HEK293 (cell line): Measurements from ENCODE around the gene IL23R.

Experiments
- CTCF ChIA-PET: fragments of 350-600 bp; formaldehyde crosslinking; extraction: SDS; loops from one replicate; lab custom pipeline; 2021; ENCODE audit warnings: antibody characterized with exemption; lab: Yijun Ruan, JAX
- POLR2A ChIA-PET: fragments of 300-600 bp; formaldehyde crosslinking; extraction: SDS; loops from one replicate; lab custom pipeline; 2020; ENCODE audit warnings: antibody characterized with exemption, inconsistent platforms; lab: Yijun Ruan, JAX
- H3K27ac ChIP-seq: fragments of 200-500 bp; sonication (Bioruptor generic); 2 replicates; pipeline ENCODE4 v1.5.1; 2014; ENCODE audit warnings: low read depth, low read length, control low read depth, inconsistent platforms; ENCODE audit errors: extremely low read depth
- H3K36me3 ChIP-seq, 2 experiments: fragments of 200-500 bp in 1 of 2; sonication (Bioruptor generic) in 1 of 2; 1 replicate in 1 of 2; 2 replicates in 1 of 2; pipeline ENCODE4 v1.5.1; 2014 to 2017; ENCODE audit warnings: inconsistent platforms in 2 of 2, low read length in 2 of 2; ENCODE audit not compliant: control insufficient read depth in 2 of 2, insufficient read depth in 1 of 2
- H3K4me1 ChIP-seq: fragments of 200-500 bp; sonication (Bioruptor generic); 2 replicates; pipeline ENCODE4 v1.5.1; 2014; ENCODE audit warnings: mild to moderate bottlenecking, low read length, inconsistent platforms; ENCODE audit not compliant: control insufficient read depth, insufficient read depth
- H3K4me3 ChIP-seq: 2 replicates; pipeline ENCODE4 v1.5.1; 2011; ENCODE audit warnings: low read depth, mild to moderate bottlenecking, control low read depth, low read length, moderate library complexity
- H3K9me3 ChIP-seq: fragments of 200-500 bp; sonication (Bioruptor generic); 2 replicates; pipeline ENCODE4 v1.5.1; 2014; ENCODE audit warnings: low read depth, low read length, inconsistent platforms; ENCODE audit not compliant: control insufficient read depth, insufficient read depth
- EGR2 ChIP-seq: fragments of 450-650 bp; formaldehyde crosslinking; IDR thresholded peaks from 2 replicates; pipeline ENCODE4 v1.5.1; 2016; ENCODE audit warnings: low read depth, missing biosample characterization, missing genetic modification characterization
- GLI2 ChIP-seq: fragments of 450-650 bp; formaldehyde crosslinking; IDR thresholded peaks from 2 replicates; pipeline ENCODE4; 2017; ENCODE audit warnings: missing biosample characterization, missing genetic modification characterization, low read depth, borderline replicate concordance
- KLF1 ChIP-seq: fragments of 450-650 bp; formaldehyde crosslinking; IDR thresholded peaks from 2 replicates; pipeline ENCODE4 v1.5.1; 2016; ENCODE audit warnings: missing biosample characterization, missing genetic modification characterization
- KLF16 ChIP-seq: fragments of 450-650 bp; formaldehyde crosslinking; IDR thresholded peaks from 2 replicates; pipeline ENCODE4 v1.5.1; 2017; ENCODE audit warnings: missing biosample characterization, missing genetic modification characterization
- KLF8 ChIP-seq: fragments of 450-650 bp; formaldehyde crosslinking; IDR thresholded peaks from 2 replicates; pipeline ENCODE4 v1.5.1; 2016; ENCODE audit warnings: missing biosample characterization, missing genetic modification characterization
- SETDB1 ChIP-seq: IDR thresholded peaks from one replicate; pipeline ENCODE4 v1.6.1; 2017; ENCODE audit warnings: mild to moderate bottlenecking, low read length, moderate library complexity, mixed read lengths; ENCODE audit not compliant: insufficient read length
- ZBTB1 ChIP-seq: fragments of 450-650 bp; formaldehyde crosslinking; IDR thresholded peaks from 2 replicates; pipeline ENCODE4 v1.5.1; 2016; ENCODE audit warnings: missing biosample characterization, missing genetic modification characterization
- ZNF211 ChIP-seq: fragments of 450-650 bp; formaldehyde crosslinking; IDR thresholded peaks from 2 replicates; pipeline ENCODE4 v1.5.1; 2016; ENCODE audit warnings: low read depth, missing biosample characterization, missing genetic modification characterization
- ZNF37A ChIP-seq: fragments of 450-650 bp; IDR thresholded peaks from 2 replicates; pipeline ENCODE4 v1.5.1; 2018; ENCODE audit warnings: missing biosample characterization, missing genetic modification characterization
- ZNF416 ChIP-seq: fragments of 450-650 bp; formaldehyde crosslinking; IDR thresholded peaks from 2 replicates; pipeline ENCODE4 v1.5.1; 2016; ENCODE audit warnings: missing biosample characterization, missing genetic modification characterization
- ZNF426 ChIP-seq: fragments of 450-650 bp; formaldehyde crosslinking; IDR thresholded peaks from 2 replicates; pipeline ENCODE4 v1.5.1; 2017; ENCODE audit warnings: missing biosample characterization, missing genetic modification characterization, mild to moderate bottlenecking, inconsistent platforms, moderate library complexity
- ZNF473 ChIP-seq: fragments of 450-650 bp; formaldehyde crosslinking; IDR thresholded peaks from 2 replicates; pipeline ENCODE4 v1.5.1; 2017; ENCODE audit warnings: missing biosample characterization, missing genetic modification characterization
- ZNF510 ChIP-seq: fragments of 450-650 bp; formaldehyde crosslinking; IDR thresholded peaks from 2 replicates; pipeline ENCODE4 v1.5.1; 2018; ENCODE audit warnings: mild to moderate bottlenecking, missing genetic modification characterization, missing biosample characterization; ENCODE audit not compliant: insufficient replicate concordance
- ZNF560 ChIP-seq: fragments of 450-650 bp; formaldehyde crosslinking; IDR thresholded peaks from 2 replicates; pipeline ENCODE4 v1.5.1; 2017; ENCODE audit warnings: missing biosample characterization, missing genetic modification characterization, borderline replicate concordance
- ZNF585B ChIP-seq: fragments of 450-650 bp; formaldehyde crosslinking; IDR thresholded peaks from 2 replicates; pipeline ENCODE4 v1.5.1; 2016; ENCODE audit warnings: missing biosample characterization, missing genetic modification characterization
- ZNF629 ChIP-seq: fragments of 450-650 bp; formaldehyde crosslinking; IDR thresholded peaks from 2 replicates; pipeline ENCODE4 v1.5.1; 2017; ENCODE audit warnings: missing biosample characterization, missing genetic modification characterization
- ZNF747 ChIP-seq: fragments of 450-650 bp; formaldehyde crosslinking; IDR thresholded peaks from 2 replicates; pipeline ENCODE4 v1.5.1; 2016; ENCODE audit warnings: missing biosample characterization, missing genetic modification characterization
- ZNF776 ChIP-seq: fragments of 450-650 bp; formaldehyde crosslinking; IDR thresholded peaks from 2 replicates; pipeline ENCODE4 v1.5.0; 2017; ENCODE audit warnings: missing biosample characterization, missing genetic modification characterization, borderline replicate concordance
- TF ChIP-seq, protein P1 (sequence below): fragments of 450-650 bp; formaldehyde crosslinking; IDR thresholded peaks from 2 replicates; pipeline ENCODE4 v1.5.1; 2016; ENCODE audit warnings: missing biosample characterization, missing genetic modification characterization
- TF ChIP-seq, protein P2 (sequence below): fragments of 450-650 bp; formaldehyde crosslinking; IDR thresholded peaks from 2 replicates; pipeline ENCODE4 v1.5.1; 2016; ENCODE audit warnings: missing biosample characterization, missing genetic modification characterization
- TF ChIP-seq, protein P3 (sequence below): fragments of 450-650 bp; formaldehyde crosslinking; IDR thresholded peaks from 2 replicates; pipeline ENCODE4 v1.5.1; 2016; ENCODE audit warnings: missing biosample characterization, missing genetic modification characterization

IL23R gene

DNA sequence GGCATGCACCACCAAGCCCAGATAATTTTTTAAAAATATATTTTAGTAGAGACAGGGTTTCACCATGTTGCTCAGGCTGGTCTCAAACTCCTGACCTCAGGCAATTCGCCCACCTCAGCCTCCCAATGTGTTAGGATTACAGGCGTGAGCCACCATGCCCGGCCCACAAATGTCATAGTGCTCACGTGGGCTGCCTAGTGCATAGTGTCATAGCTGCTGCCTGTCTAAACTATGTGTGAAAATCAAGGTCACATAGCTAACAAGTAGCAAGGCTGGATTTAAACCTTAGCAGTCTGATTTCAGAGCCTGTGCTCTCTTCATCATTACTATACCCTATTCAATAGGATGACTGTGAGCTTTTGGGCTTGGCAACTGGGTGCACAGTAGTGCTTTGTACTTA is 41.8 kb upstream of the IL23R start:
- ChIA-PET POLR2A (no interaction called here), CTCF (interaction anchor here (0.6 to 1.7 kb wide), 4 partner anchors 24 to 1808 kb away, joined by 3 to 6 read pairs (median 3); no protein-coding TSS in a partner anchor)
- H3K36me3 ChIP-seq: no peaks in the 10 kb centered on the region
- H3K4me3 ChIP-seq: no peak overlapping the region
- no peak overlapping the region for H3K27ac ChIP-seq
- no peak for TF ChIP-seq KLF1 (tag by site-specific recombination)
- TF ChIP-seq ZNF426: no peak
- no peak for TF ChIP-seq EGR2 (tag by site-specific recombination)
- no peak for TF ChIP-seq ZNF585B
- no peak for TF ChIP-seq GLI2
- no peaks in the 10 kb centered on the region for H3K9me3 ChIP-seq
- no peaks in the 10 kb centered on the region for H3K4me1 ChIP-seq

DNA sequence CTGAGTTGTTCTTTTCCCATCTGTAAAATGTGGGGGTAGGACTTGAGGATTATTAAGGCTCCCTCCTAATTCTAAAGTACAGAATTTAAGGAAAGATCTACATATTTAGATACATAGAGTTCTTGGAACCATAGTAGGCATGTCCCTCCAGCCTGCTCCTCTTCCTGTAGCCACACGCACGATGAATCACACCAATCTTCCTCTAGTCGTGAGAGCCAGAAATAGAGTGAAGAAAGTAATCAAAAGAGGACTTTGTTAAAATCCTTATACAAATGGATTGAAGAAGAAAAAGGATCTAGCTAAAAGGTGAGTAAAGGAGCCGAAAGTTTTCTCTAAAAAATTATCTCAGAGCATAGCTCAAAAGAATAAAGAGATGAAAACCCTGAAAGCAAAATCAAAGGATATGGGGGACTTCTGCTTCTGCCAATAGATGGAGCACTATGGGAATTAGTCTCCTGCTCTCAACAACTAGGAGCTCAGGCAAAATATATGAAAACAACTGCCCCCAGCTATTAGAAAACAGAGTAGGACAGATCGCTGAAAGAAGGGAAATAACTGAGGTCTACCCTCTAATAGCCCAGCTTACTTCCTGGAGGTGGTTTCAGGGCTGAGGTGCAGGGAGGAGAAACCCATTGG is 40.0 kb upstream of the IL23R start:
- H3K9me3 ChIP-seq: no peaks in the 10 kb centered on the region
- TF ChIP-seq KLF16 (tag by site-specific recombination): no peak
- TF ChIP-seq ZNF510: no peak
- TF ChIP-seq ZNF776 (tag by site-specific recombination): no peak
- no peak for TF ChIP-seq ZNF37A
- no peak for TF ChIP-seq ZNF629 (tag by site-specific recombination)
- TF ChIP-seq, all 188 proteins: peak for 0
- no peaks in the 10 kb centered on the region for H3K4me1 ChIP-seq
- no peak overlapping the region for H3K27ac ChIP-seq
- no peak overlapping the region for H3K4me3 ChIP-seq
- no peaks in the 10 kb centered on the region for H3K36me3 ChIP-seq
- CTCF ChIA-PET: interaction anchor here (2.6 kb wide), 1 partner anchor 23 kb away, joined by 13 read pairs; no protein-coding TSS in a partner anchor
- POLR2A ChIA-PET: interaction anchor here (0.7 kb wide), 1 partner anchor 23 kb away, joined by 3 read pairs; no protein-coding TSS in a partner anchor

DNA sequence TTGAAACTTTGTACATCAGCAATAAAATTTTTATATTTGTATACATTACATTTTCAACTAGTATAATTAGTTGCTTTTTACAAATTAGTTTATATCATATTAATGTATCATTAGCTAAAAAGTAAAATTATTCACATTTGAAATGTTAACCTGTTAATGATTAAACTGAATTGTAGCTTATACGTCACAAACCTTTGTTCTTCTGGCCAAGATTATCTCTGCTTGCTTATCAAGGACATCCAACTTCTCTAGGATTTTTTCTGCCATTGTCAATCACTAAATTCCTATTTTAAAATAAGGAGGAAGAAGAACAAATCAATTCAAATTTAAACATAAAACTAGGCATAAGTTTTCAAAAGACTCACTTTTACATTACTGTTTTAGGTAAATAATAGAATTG is 39.3 kb upstream of the IL23R start:
- Histone ChIP-seq H3K9me3 (no peaks in the 10 kb centered on the region), H3K27ac (no peak overlapping the region), H3K4me3 (no peak overlapping the region), H3K4me1 (no peaks in the 10 kb centered on the region), H3K36me3 (no peaks in the 10 kb centered on the region)
- CTCF ChIA-PET: interaction anchor here (0.5 to 2.6 kb wide), 4 partner anchors 22 to 366 kb away, joined by 3 to 13 read pairs (median 3); no protein-coding TSS in a partner anchor
- TF ChIP-seq ZNF473 (no peak), ZBTB1 (no peak), KLF8 (tag by site-specific recombination) (no peak), ZNF211 (tag by site-specific recombination) (no peak), ZNF416 (tag by site-specific recombination) (no peak), ZNF747 (no peak), ZNF560 (tag by site-specific recombination) (no peak), SETDB1 (no peak)
- TF ChIP-seq, protein P1, sequence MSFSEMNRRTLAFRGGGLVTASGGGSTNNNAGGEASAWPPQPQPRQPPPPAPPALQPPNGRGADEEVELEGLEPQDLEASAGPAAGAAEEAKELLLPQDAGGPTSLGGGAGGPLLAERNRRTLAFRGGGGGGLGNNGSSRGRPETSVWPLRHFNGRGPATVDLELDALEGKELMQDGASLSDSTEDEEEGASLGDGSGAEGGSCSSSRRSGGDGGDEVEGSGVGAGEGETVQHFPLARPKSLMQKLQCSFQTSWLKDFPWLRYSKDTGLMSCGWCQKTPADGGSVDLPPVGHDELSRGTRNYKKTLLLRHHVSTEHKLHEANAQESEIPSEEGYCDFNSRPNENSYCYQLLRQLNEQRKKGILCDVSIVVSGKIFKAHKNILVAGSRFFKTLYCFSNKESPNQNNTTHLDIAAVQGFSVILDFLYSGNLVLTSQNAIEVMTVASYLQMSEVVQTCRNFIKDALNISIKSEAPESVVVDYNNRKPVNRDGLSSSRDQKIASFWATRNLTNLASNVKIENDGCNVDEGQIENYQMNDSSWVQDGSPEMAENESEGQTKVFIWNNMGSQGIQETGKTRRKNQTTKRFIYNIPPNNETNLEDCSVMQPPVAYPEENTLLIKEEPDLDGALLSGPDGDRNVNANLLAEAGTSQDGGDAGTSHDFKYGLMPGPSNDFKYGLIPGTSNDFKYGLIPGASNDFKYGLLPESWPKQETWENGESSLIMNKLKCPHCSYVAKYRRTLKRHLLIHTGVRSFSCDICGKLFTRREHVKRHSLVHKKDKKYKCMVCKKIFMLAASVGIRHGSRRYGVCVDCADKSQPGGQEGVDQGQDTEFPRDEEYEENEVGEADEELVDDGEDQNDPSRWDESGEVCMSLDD (tag by site-specific recombination): no peak
- TF ChIP-seq, protein P2, sequence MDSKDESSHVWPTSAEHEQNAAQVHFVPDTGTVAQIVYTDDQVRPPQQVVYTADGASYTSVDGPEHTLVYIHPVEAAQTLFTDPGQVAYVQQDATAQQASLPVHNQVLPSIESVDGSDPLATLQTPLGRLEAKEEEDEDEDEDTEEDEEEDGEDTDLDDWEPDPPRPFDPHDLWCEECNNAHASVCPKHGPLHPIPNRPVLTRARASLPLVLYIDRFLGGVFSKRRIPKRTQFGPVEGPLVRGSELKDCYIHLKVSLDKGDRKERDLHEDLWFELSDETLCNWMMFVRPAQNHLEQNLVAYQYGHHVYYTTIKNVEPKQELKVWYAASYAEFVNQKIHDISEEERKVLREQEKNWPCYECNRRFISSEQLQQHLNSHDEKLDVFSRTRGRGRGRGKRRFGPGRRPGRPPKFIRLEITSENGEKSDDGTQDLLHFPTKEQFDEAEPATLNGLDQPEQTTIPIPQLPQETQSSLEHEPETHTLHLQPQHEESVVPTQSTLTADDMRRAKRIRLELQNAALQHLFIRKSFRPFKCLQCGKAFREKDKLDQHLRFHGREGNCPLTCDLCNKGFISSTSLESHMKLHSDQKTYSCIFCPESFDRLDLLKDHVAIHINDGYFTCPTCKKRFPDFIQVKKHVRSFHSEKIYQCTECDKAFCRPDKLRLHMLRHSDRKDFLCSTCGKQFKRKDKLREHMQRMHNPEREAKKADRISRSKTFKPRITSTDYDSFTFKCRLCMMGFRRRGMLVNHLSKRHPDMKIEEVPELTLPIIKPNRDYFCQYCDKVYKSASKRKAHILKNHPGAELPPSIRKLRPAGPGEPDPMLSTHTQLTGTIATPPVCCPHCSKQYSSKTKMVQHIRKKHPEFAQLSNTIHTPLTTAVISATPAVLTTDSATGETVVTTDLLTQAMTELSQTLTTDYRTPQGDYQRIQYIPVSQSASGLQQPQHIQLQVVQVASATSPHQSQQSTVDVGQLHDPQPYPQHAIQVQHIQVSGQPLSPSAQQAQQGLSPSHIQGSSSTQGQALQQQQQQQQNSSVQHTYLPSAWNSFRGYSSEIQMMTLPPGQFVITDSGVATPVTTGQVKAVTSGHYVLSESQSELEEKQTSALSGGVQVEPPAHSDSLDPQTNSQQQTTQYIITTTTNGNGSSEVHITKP (tag by site-specific recombination): no peak
- TF ChIP-seq, protein P3, sequence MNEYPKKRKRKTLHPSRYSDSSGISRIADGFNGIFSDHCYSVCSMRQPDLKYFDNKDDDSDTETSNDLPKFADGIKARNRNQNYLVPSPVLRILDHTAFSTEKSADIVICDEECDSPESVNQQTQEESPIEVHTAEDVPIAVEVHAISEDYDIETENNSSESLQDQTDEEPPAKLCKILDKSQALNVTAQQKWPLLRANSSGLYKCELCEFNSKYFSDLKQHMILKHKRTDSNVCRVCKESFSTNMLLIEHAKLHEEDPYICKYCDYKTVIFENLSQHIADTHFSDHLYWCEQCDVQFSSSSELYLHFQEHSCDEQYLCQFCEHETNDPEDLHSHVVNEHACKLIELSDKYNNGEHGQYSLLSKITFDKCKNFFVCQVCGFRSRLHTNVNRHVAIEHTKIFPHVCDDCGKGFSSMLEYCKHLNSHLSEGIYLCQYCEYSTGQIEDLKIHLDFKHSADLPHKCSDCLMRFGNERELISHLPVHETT (tag by site-specific recombination): no peak
- POLR2A ChIA-PET: interaction anchor here (0.7 kb wide), 1 partner anchor 22 kb away, joined by 3 read pairs; no protein-coding TSS in a partner anchor
